ENCODE data around the gene LHPP.

Gene LHPP

GRCh38 chr10:124596116-124596785 lies 134.6 kb downstream of the LHPP start:
- DNase-seq (ENCODE audit: low read depth), result no peak

- no peak for DNase-seq (ENCODE audit: low read depth)
Observed at GRCh38 chr10:124596962-124597845, 135.6 kb downstream of the LHPP start.

GRCh38 chr10:124597846-124598165 lies 136.2 kb downstream of the LHPP start:
- no peak for DNase-seq (ENCODE audit: low read depth)

GRCh38 chr10:124598196-124598595 lies 136.6 kb downstream of the LHPP start:
- DNase-seq (ENCODE audit: low read depth), result no peak

GRCh38 chr10:124598773-124599587 lies 137.4 kb downstream of the LHPP start:
- no peak for DNase-seq (ENCODE audit: low read depth)

GRCh38 chr10:124599588-124600050 lies 138.0 kb downstream of the LHPP start:
- no peak for DNase-seq (ENCODE audit: low read depth)

- DNase-seq (ENCODE audit: low read depth), result no peak
Observed at GRCh38 chr10:124600051-124600880, 138.6 kb downstream of the LHPP start.

- no peak for DNase-seq (ENCODE audit: low read depth)
Observed at GRCh38 chr10:124601016-124601415, 139.4 kb downstream of the LHPP start.

- DNase-seq (ENCODE audit: low read depth), result no peak
Observed at GRCh38 chr10:124601431-124602120, 140.0 kb downstream of the LHPP start.

- no peak for DNase-seq (ENCODE audit: low read depth)
Observed at GRCh38 chr10:124602121-124602561, 140.5 kb downstream of the LHPP start.

GRCh38 chr10:124602646-124603365 lies 141.2 kb downstream of the LHPP start:
- no peak for DNase-seq (ENCODE audit: low read depth)

GRCh38 chr10:124603376-124604213 lies 142.0 kb downstream of the LHPP start:
- DNase-seq (ENCODE audit: low read depth), result no peak

GRCh38 chr10:124604214-124605000 lies 142.8 kb downstream of the LHPP start:
- no peak for DNase-seq (ENCODE audit: low read depth)

- DNase-seq (ENCODE audit: low read depth), result no peak
Observed at GRCh38 chr10:124605001-124605370, 143.4 kb downstream of the LHPP start.

GRCh38 chr10:124605481-124605855 lies 143.8 kb downstream of the LHPP start:
- DNase-seq (ENCODE audit: low read depth), result no peak

- no peak for DNase-seq (ENCODE audit: low read depth)
Observed at GRCh38 chr10:124605856-124606812, 144.5 kb downstream of the LHPP start.

- no peak for DNase-seq (ENCODE audit: low read depth)
Observed at GRCh38 chr10:124606822-124607221, 145.2 kb downstream of the LHPP start.

All from GM04503 (cell line).